Neural cell (in vitro differentiated cells): ENCODE results near the gene GPT2. TPM values are rescaled to one million over a fixed set of nuclear protein-coding genes. Genes with fewer than 3 reads are reported as not detected.

Source experiments
- H2AFZ ChIP-seq: fragments of 200-600, 300-800 bp; sonication (generic), shearing (Covaris generic); 2 replicates; pipeline ENCODE4 v1.6.0; 2014; ENCODE audit warnings: low read depth, mild to moderate bottlenecking, antibody characterized with exemption, low read length, moderate library complexity
- H3F3A ChIP-seq: fragments of 200-600 bp; shearing (Covaris generic); 2 replicates; pipeline ENCODE4 v1.6.1; 2016; ENCODE audit warnings: mild to moderate bottlenecking, moderate library complexity, mixed read lengths, antibody characterized with exemption, low read length; ENCODE audit not compliant: insufficient read depth, poor library complexity, severe bottlenecking
- H3K27ac ChIP-seq: fragments of 200-600, 300-800 bp; sonication (generic), shearing (Covaris generic); 2 replicates; pipeline ENCODE4 v1.5.1; 2014; ENCODE audit warnings: mild to moderate bottlenecking, low read length, moderate library complexity
- H3K27me3 ChIP-seq: fragments of 300-800, 200-600 bp; sonication (generic), shearing (Covaris generic); 2 replicates; pipeline ENCODE4 v1.6.0; 2014; ENCODE audit warnings: mild to moderate bottlenecking, low read depth, low read length, moderate library complexity; ENCODE audit not compliant: insufficient read depth
- H3K36me3 ChIP-seq: fragments of 300-800, 200-600 bp; sonication (generic), shearing (Covaris generic); 2 replicates; pipeline ENCODE4 v1.5.1; 2014; ENCODE audit warnings: mild to moderate bottlenecking, antibody characterized with exemption, low read length, moderate library complexity; ENCODE audit not compliant: insufficient read depth
- H3K4me2 ChIP-seq: fragments of 300-800, 200-600 bp; sonication (generic), shearing (Covaris generic); 2 replicates; pipeline ENCODE4 v1.6.0; 2014; ENCODE audit warnings: mild to moderate bottlenecking, low read length
- H3K4me3 ChIP-seq: fragments of 300-800, 200-600 bp; sonication (generic), shearing (Covaris generic); 2 replicates; pipeline ENCODE4 v1.5.1; 2014; ENCODE audit warnings: mild to moderate bottlenecking, low read length, moderate library complexity
- H3K79me2 ChIP-seq: fragments of 200-600 bp; shearing (Covaris generic); replicated peaks from 2 replicates; pipeline ENCODE4 v1.6.0; 2014; ENCODE audit warnings: mild to moderate bottlenecking, low read length, moderate library complexity; ENCODE audit not compliant: insufficient read depth
- H3K9ac ChIP-seq: fragments of 300-800, 200-600 bp; sonication (generic), shearing (Covaris generic); 2 replicates; pipeline ENCODE4 v1.6.1; 2016; ENCODE audit warnings: mild to moderate bottlenecking, low read length, mixed read lengths
- H3K9me2 ChIP-seq: fragments of 200-600 bp; shearing (Covaris generic); 2 replicates; pipeline ENCODE4 v1.6.1; 2016; ENCODE audit warnings: mild to moderate bottlenecking, low read length, mixed read lengths; ENCODE audit not compliant: insufficient read depth
- H3K9me3 ChIP-seq: fragments of 200-600, 300-800 bp; sonication (generic), shearing (Covaris generic); 2 replicates; pipeline ENCODE4 v1.6.1; 2016; ENCODE audit warnings: mild to moderate bottlenecking, mixed run types, low read length, moderate library complexity, mixed read lengths
- H4K20me1 ChIP-seq: fragments of 200-600 bp; shearing (Covaris generic); 2 replicates; pipeline ENCODE4 v1.6.1; 2016; ENCODE audit warnings: mild to moderate bottlenecking, mixed run types; ENCODE audit not compliant: insufficient read depth
- EP300 ChIP-seq: fragments of 450-650 bp; conservative IDR thresholded peaks from 2 replicates; pipeline ENCODE4 v1.6.1; 2014; ENCODE audit warnings: antibody characterized with exemption, mild to moderate bottlenecking, moderate library complexity; ENCODE audit not compliant: poor library complexity, severe bottlenecking
- EZH2 ChIP-seq: fragments of 200-600, 300-800 bp; shearing (Covaris generic), sonication (generic); IDR thresholded peaks from 2 replicates; pipeline ENCODE4 v1.6.1; 2014; ENCODE audit warnings: antibody characterized with exemption, low read length, borderline replicate concordance, mild to moderate bottlenecking; ENCODE audit not compliant: insufficient read depth, poor library complexity, severe bottlenecking
- POLR2AphosphoS5 ChIP-seq: IDR thresholded peaks from 2 replicates; pipeline ENCODE4 v1.6.1; 2012
- RAD21 ChIP-seq: fragments of 450-650 bp; conservative IDR thresholded peaks from 2 replicates; pipeline ENCODE4 v1.6.1; 2014; ENCODE audit warnings: antibody characterized with exemption, mild to moderate bottlenecking, moderate library complexity
- REST ChIP-seq: IDR thresholded peaks from 2 replicates; pipeline ENCODE4 v1.6.1; 2012; ENCODE audit warnings: borderline replicate concordance
- SMC3 ChIP-seq: fragments of 450-650 bp; conservative IDR thresholded peaks from 2 replicates; pipeline ENCODE4 v1.6.1; 2014; ENCODE audit warnings: antibody characterized with exemption, mild to moderate bottlenecking, moderate library complexity; ENCODE audit not compliant: poor library complexity
- polyA plus RNA-seq: library from polyadenylated mRNA; depleted of rRNA; stranded (reverse); fragments of >200 nt; gene quantifications from 2 replicates; pipeline ENCODE4 v1.2.3, GENCODE V29; 2014
- TF ChIP-seq, protein P1 (sequence below): fragments of 450-650 bp; IDR thresholded peaks from 2 replicates; pipeline ENCODE4 v1.5.1; 2014; ENCODE audit warnings: antibody characterized with exemption, mild to moderate bottlenecking, moderate library complexity; ENCODE audit not compliant: poor library complexity, severe bottlenecking

The GPT2 gene
- polyA plus RNA-seq, 1 donor from 2014 or later: 23.9 TPM

- no peak overlapping the region for H3K27ac ChIP-seq
These were observed 2.8 kb downstream of the GPT2 start for GRCh38 chr16:46886764-46887523.

DNA sequence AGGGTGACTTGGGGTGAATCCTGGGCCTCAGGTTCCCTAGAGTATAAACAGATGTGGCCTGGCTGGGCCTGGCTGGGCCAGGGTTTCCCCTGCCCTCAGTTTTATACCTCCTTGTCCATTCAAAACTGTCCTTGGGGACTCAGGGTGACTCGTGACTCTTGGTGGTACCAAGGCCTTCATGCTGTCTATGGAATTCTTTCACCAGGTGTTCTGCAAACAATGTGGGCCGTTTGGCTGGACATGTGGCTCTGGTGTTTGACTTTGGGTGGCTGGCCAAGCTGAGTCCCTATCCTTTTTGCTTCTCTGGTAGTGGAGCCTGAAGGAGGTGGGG is 3.3 kb downstream of the GPT2 start:
- H3K9me2 ChIP-seq: no peaks in the 10 kb centered on the region
- no peak overlapping the region for H3K4me2 ChIP-seq
- H3K27me3 ChIP-seq: no peaks in the 10 kb centered on the region
- H3K36me3 ChIP-seq: no peaks in the 10 kb centered on the region
- H3K79me2 ChIP-seq: peaks cover 22% of the 10 kb centered on the region
- no peak overlapping the region for H3K27ac ChIP-seq
- no peaks in the 10 kb centered on the region for H3K9me3 ChIP-seq
- H3K9ac ChIP-seq: no peak overlapping the region
- TF ChIP-seq RAD21 (no peak), EP300 (no peak), POLR2AphosphoS5 (no peak), SMC3 (no peak)
- H2AFZ ChIP-seq: no peak overlapping the region
- no peaks in the 10 kb centered on the region for H4K20me1 ChIP-seq
- H3K4me3 ChIP-seq: no peak overlapping the region
- H3F3A ChIP-seq: no peaks in the 10 kb centered on the region

More at GRCh38 chr16:46886764-46887523, 2.8 kb downstream of the GPT2 start:
- Histone ChIP-seq H3F3A (no peaks in the 10 kb centered on the region), H3K4me2 (no peak overlapping the region), H3K27me3 (no peaks in the 10 kb centered on the region), H3K9ac (no peak overlapping the region), H3K4me3 (peak overlapping the region; percentile 88), H2AFZ (no peak overlapping the region), H3K9me3 (no peaks in the 10 kb centered on the region), H3K36me3 (no peaks in the 10 kb centered on the region), H4K20me1 (no peaks in the 10 kb centered on the region), H3K9me2 (no peaks in the 10 kb centered on the region), H3K79me2 (peaks cover 17% of the 10 kb centered on the region)
- TF ChIP-seq SMC3 (no peak), RAD21 (no peak), EZH2 (no peak)

DNA sequence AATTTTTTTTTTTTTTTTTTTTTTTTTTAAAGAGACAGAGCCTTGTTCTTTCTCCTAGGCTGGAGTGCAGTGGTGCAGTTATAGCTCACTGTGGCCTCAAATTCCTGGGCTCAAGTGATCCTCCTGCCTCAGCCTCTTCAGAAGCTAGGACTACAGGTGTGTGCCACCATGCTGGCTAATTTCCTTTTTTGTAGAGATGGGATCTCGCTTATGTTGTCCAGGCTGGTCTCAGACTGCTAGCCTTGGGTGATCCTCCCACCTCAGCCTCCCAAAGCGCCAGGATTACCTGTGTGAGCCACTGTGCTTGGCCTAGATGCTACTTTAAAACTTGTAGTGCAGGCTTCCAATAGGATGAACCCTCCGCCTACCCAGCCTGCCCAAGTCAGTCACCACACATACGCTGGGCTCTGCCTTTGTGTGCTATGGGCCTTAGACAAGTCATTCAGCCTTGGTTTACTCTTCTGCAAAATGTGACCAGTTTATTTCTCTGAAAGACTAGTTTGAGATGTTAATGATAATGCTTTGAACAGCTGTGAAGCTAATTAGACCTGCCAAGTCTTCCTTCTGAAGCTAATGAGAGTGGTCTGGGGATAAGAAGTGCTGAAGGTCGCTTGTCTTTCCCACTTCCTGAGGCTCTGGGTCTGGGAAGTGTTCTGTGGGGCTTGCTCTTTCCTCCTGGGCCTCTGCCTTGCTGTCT is 5.2 kb downstream of the GPT2 start:
- no peaks in the 10 kb centered on the region for H3K9me3 ChIP-seq
- H3K79me2 ChIP-seq: peaks cover 26% of the 10 kb centered on the region
- peaks cover 4% of the 10 kb centered on the region for H3K36me3 ChIP-seq
- no peak overlapping the region for H3K9ac ChIP-seq
- no peaks in the 10 kb centered on the region for H4K20me1 ChIP-seq
- no peak overlapping the region for H3K4me2 ChIP-seq
- H3K9me2 ChIP-seq: no peaks in the 10 kb centered on the region
- H3K27ac ChIP-seq: no peak overlapping the region
- H3K4me3 ChIP-seq: no peak overlapping the region
- no peak for TF ChIP-seq EZH2
- TF ChIP-seq, protein P1, sequence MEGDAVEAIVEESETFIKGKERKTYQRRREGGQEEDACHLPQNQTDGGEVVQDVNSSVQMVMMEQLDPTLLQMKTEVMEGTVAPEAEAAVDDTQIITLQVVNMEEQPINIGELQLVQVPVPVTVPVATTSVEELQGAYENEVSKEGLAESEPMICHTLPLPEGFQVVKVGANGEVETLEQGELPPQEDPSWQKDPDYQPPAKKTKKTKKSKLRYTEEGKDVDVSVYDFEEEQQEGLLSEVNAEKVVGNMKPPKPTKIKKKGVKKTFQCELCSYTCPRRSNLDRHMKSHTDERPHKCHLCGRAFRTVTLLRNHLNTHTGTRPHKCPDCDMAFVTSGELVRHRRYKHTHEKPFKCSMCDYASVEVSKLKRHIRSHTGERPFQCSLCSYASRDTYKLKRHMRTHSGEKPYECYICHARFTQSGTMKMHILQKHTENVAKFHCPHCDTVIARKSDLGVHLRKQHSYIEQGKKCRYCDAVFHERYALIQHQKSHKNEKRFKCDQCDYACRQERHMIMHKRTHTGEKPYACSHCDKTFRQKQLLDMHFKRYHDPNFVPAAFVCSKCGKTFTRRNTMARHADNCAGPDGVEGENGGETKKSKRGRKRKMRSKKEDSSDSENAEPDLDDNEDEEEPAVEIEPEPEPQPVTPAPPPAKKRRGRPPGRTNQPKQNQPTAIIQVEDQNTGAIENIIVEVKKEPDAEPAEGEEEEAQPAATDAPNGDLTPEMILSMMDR: no peak
- no peak for TF ChIP-seq RAD21
- no peak for TF ChIP-seq REST
- no peak overlapping the region for H2AFZ ChIP-seq
- no peaks in the 10 kb centered on the region for H3F3A ChIP-seq
- no peaks in the 10 kb centered on the region for H3K27me3 ChIP-seq
